NT2/D1 (cell line): ENCODE data around the gene LRPPRC.

Source experiments
- YY1 ChIP-seq: IDR thresholded peaks from 2 replicates; pipeline ENCODE4 v1.6.1; 2011; ENCODE audit not compliant: insufficient read length, insufficient read depth
- ZNF274 ChIP-seq: IDR thresholded peaks from 2 replicates; pipeline ENCODE4 v1.6.1; 2011; ENCODE audit warnings: mild to moderate bottlenecking, low read depth, low read length

DNA sequence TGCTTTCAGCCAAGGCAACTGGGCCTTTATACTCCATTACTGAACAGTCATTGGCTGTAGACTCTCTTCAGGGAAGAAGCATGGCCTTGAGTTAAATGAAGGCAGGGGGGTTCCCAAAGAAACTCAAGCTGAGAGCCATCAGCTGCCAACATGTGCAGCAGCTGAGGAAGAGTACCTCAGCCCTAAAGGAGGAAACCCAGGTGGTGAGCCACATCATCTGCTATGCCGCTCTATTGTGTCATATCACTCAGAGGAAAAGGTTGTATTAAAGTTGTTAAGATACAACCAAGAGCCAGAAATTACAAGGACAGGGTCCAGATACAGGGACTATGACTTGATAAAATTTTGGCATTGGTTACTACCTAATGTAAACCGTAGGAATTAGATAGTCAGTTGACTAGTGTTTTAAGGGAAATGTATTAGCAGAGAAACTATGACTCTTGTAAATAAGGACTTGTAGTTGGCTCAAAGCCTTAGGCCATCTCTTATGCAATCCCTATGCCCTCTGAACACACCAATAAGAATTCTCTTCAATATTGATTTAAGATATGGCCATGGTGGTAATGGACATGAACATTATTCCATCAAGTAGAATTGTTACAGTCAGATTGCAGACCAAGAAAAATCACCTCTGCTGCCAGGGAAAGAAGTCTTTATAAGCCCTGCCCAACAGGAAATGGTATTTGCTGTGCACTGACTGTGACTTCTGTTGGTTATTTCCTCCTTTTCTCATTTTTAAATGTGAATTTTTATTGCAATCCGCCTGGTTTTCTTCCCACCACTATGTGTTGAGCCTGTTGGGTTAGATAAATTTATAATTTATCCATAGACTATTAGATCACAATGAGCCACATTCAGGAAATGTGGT is 9.2 kb upstream of the LRPPRC start:
- TF ChIP-seq YY1 (no peak), ZNF274 (no peak)
